C4-2B (cell line): ENCODE results near the gene TP73.

ENCODE experiments used
- H3K27ac ChIP-seq: fragments of 450-650 bp; 2 replicates; pipeline ENCODE4 v1.5.1; 2017
- ZFX ChIP-seq: fragments of 450-650 bp; IDR thresholded peaks from 2 replicates; pipeline ENCODE4 v1.6.1; 2017
- TF ChIP-seq, protein P1 (sequence below): fragments of 450-650 bp; conservative IDR thresholded peaks from 2 replicates; pipeline ENCODE4 v1.5.1; 2017; ENCODE audit warnings: mild to moderate bottlenecking

TP73 gene

DNA sequence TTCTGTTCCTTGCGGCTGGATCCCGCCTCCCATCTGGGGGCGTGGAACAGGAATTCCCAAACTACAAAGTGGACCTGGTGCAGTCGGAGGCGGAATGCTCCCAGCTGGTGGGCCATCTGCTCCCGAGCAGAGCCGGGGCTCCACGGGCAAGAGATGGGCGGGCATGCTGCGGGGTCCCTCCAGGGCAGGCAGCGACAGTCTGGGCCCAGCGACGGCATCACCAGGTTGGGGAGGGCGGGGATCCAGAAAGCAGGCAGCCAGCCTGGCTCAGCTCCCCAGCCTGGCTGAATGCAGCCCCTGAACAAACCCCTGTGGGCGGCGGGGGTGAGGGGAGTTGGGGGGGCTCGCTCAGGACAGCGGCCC lies 44.6 kb upstream of the TP73 start:
- H3K27ac ChIP-seq: no peak overlapping the region
- TF ChIP-seq, protein P1, sequence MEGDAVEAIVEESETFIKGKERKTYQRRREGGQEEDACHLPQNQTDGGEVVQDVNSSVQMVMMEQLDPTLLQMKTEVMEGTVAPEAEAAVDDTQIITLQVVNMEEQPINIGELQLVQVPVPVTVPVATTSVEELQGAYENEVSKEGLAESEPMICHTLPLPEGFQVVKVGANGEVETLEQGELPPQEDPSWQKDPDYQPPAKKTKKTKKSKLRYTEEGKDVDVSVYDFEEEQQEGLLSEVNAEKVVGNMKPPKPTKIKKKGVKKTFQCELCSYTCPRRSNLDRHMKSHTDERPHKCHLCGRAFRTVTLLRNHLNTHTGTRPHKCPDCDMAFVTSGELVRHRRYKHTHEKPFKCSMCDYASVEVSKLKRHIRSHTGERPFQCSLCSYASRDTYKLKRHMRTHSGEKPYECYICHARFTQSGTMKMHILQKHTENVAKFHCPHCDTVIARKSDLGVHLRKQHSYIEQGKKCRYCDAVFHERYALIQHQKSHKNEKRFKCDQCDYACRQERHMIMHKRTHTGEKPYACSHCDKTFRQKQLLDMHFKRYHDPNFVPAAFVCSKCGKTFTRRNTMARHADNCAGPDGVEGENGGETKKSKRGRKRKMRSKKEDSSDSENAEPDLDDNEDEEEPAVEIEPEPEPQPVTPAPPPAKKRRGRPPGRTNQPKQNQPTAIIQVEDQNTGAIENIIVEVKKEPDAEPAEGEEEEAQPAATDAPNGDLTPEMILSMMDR: no peak
- no peak for TF ChIP-seq ZFX

DNA sequence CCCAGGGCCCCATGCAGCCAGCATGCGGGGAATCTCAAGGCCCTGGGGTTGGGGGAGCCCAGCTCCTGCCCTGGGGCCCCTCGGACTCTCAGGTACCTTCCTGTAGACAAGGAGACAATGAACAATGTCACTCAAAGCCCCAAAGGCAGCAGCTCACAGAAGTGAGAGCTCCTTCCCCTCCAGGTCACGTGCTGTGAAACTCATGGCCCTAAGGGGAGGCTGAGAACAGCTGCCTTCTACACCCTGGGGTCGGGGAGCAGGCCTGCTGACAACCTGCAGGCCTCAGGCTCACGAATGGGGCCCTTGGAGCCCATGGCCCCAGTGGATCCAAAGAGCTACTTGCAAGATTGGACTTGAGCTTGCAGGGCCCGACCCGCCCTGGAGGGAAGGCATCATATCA lies 44.2 kb upstream of the TP73 start:
- TF ChIP-seq ZFX: no peak
- TF ChIP-seq, protein P1: no peak
- H3K27ac ChIP-seq: no peak overlapping the region

DNA sequence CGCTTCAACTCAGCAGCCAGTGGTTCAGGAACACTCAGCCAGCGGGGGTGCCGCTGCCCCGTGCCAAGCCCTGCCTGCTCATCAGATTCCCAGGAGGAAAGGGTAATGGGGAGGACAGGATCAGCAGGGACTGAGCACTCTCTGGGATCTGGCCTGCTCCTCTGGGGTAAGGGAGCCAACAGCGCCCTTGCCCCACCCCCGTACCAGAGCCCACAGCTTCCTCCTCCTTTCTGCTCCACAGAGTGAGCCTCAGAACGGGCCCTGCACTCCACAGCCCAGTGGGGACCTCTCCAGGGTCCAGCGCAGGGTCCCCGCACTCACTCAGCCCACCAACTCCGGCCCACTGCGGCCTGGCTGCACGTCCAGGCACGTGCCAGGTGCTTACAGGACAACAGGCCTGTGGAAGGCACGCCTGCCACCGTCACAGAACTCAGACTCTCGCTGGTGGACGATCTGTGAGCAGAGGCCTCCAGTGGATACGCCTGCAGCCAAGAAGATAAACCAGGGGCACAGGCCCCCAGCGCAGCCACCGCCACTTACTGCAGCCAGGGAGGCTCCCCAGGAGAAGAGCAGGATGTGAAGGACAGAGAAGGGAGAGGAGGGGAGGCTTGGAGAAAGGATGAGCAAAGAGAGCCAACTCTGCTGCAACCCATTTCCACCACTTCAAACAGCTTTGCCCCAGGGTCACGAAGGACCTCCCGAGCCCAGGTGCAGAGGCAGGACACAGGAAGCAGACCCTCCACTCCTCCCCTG lies 43.1 kb upstream of the TP73 start:
- TF ChIP-seq, protein P1: no peak
- no peak for TF ChIP-seq ZFX

DNA sequence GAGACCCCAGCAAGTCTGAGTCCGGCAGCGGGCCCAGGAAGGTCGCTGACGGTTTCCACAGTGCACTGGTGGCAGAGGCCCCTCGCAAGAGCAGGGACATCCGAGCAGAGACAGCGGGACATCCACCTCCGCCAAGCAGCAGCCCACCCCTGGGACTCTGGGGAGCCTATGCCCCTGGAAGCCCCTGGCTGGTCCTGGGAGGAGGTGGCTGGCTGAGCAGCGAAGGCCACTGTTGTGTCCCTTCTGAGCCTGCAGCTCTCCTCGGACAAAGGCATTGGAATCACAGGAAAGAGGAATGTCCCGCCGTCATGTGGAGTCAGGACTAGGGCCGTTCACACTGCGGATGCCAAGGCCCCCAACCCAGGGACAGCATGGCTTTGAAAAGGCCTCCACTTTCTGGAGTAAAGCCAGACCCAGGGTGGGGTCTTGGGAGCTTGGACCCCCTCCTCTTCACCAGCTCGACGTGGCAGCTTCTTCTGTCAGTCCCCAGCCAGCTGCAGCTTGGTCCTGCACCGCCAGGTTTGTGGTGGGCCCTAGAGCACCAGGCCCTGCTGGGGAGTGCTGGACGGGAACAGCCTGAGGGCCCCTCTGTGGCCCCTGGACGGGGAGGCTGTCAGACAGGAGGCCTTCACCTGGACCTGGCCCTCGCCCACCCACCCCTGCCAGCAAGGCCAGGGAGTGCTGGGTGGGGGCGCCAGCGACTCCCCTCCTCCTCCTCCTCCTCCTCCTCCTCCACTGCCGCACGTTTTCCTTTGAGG lies 42.4 kb upstream of the TP73 start:
- no peak overlapping the region for H3K27ac ChIP-seq
- TF ChIP-seq, protein P1: no peak
- TF ChIP-seq ZFX: no peak

More for the DNA sequence above, 43.1 kb upstream of the TP73 start:
- no peak overlapping the region for H3K27ac ChIP-seq

DNA sequence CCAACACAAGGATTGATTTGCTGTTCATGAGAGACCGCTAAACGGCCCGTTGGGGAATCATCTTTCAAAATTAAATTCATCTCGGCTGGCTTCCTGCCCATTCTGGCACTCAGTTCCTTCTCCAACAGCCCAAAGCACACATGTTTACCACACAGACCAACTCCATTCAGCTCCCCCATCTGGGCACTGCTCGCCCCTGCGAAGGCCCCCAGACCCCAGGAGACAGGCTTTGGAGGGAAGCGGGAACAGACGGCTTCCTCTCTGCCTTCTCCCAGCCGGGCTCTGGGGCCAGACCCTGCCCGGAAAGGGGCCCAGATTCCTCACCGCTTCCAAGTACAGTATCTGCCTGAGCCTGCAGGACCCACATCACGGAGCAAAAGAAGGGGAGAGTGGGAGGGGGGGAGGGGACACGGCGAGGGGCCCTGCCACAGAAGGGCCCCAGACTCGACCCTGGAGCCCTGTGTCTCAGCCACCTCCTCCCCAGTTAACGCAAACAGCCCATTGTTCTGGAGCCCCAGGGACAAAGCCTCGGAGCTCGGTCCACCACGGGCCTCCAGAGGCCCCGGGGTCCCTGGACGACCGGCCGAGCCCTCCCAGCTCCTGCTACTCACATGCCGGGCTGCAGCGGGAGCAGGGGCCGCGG lies 41.7 kb upstream of the TP73 start:
- TF ChIP-seq, protein P1: no peak
- no peak for TF ChIP-seq ZFX
- peak overlapping the region; percentile 33 for H3K27ac ChIP-seq

DNA sequence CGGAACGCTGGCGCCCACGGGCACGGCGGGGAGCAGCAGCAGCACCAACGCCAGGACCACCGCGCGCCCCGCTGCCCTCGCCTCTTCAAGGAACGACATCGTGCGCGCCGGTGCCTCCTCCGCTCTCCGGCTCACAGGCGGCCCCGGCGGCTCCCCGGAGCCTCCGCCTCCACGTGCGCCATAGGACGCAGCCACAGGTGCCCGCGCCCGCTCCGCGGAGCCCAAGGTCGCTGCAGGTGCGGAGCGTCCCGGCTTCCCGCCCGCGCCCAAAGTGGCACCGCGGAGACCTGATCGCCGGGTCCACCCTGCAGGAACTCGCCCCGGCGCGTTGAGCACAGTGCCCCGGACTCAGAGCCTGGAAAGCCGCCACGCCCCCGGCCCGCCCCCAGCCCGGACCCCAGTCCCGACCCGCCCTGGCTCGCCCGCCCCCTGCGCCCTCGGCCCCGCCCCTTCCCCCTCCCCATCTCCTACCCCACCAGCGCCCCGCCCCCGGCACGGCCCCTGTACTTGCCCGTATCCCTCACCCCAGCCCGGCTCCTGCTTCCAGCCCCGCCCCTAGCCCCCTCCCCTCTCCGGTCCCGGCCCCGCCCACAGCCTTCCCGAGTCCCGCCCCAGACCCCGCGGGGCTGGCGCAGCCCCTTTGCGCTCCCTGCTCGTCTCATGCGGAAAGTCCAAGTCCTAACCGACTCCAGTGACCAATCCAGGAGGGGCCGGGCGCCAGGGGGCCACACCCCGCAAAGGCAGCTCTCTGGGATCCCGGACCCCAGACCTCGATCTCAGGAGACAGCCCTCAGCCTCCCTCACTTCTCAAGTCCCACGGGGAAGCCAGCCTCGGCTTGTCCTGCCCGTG lies 40.9 kb upstream of the TP73 start, which contains the start of gene MEGF6:
TSS of gene MEGF6 (minus strand) at position 339 of the 850 bp plus-strand sequence. CDS start at position 99, 240 bp downstream.
- TF ChIP-seq ZFX: no peak
- TF ChIP-seq, protein P1: no peak

More for the DNA sequence above, 40.9 kb upstream of the TP73 start, which contains the start of gene MEGF6:
- peak within 1 kb of the TSS; percentile 33 for H3K27ac ChIP-seq
